GM18508 (cell line): ENCODE results near the gene HNF1B.
A peak's percentile ranks its signal among the peaks of the same experiment; 100 is the strongest.

Source experiments
- ATAC-seq: cut with Tn5 transposase; IDR thresholded peaks from one replicate; pipeline ENCODE4 v1.9.1; 2021; ENCODE audit warnings: moderate number of reproducible peaks; ENCODE audit not compliant: insufficient read depth, unreplicated experiment

The HNF1B gene

GRCh38 chr17:37676115-37676925 lies 68.5 kb downstream of the HNF1B start:
- ATAC-seq: no peak

GRCh38 chr17:37674511-37674910 lies 70.3 kb downstream of the HNF1B start:
- no peak for ATAC-seq

- no peak for ATAC-seq
These were observed 71.5 kb downstream of the HNF1B start for GRCh38 chr17:37673386-37673785.

- ATAC-seq: no peak
These were observed 72.2 kb downstream of the HNF1B start for GRCh38 chr17:37672548-37673078.

- ATAC-seq: no peak
These were observed 72.9 kb downstream of the HNF1B start for GRCh38 chr17:37671824-37672547.

- no peak for ATAC-seq
These were observed 73.6 kb downstream of the HNF1B start for GRCh38 chr17:37671028-37671823.

- ATAC-seq: no peak
These were observed 77.8 kb downstream of the HNF1B start for GRCh38 chr17:37667039-37667438.

- ATAC-seq: no peak
These were observed 80.6 kb downstream of the HNF1B start for GRCh38 chr17:37664214-37664613.

GRCh38 chr17:37662353-37662752 lies 82.5 kb downstream of the HNF1B start:
- ATAC-seq: no peak

- no peak for ATAC-seq
These were observed 83.4 kb downstream of the HNF1B start for GRCh38 chr17:37661400-37662014.

GRCh38 chr17:37659925-37660324 lies 84.9 kb downstream of the HNF1B start:
- no peak for ATAC-seq

- ATAC-seq: no peak
These were observed 87.7 kb downstream of the HNF1B start for GRCh38 chr17:37657202-37657601.

- ATAC-seq: no peak
These were observed 93.0 kb downstream of the HNF1B start for GRCh38 chr17:37651849-37652248.

- ATAC-seq: no peak
These were observed 94.3 kb downstream of the HNF1B start for GRCh38 chr17:37650419-37651003.

- no peak for ATAC-seq
These were observed 96.3 kb downstream of the HNF1B start for GRCh38 chr17:37648555-37648954.

GRCh38 chr17:37647856-37648255 lies 97.0 kb downstream of the HNF1B start:
- ATAC-seq: no peak

GRCh38 chr17:37643869-37644268 lies 101.0 kb downstream of the HNF1B start:
- ATAC-seq: no peak

- peak; percentile 84 for ATAC-seq
These were observed 101.6 kb downstream of the HNF1B start, which contains the start of gene DDX52 for GRCh38 chr17:37643118-37643766. Gene DDX52 (minus strand): TSS chr17:37643446. CDS start chr17:37643420, 26 bp downstream.

- no peak for ATAC-seq
These were observed 102.2 kb downstream of the HNF1B start for GRCh38 chr17:37642681-37643080.
